HG02943 (cell line): ENCODE results near the gene POLR3G.

Experiments used
- ATAC-seq: cut with Tn5 transposase; IDR thresholded peaks from one replicate; pipeline ENCODE4 v1.9.1; 2021; ENCODE audit warnings: mild to moderate bottlenecking, low read depth, moderate library complexity; ENCODE audit not compliant: unreplicated experiment

Gene POLR3G, protein sequence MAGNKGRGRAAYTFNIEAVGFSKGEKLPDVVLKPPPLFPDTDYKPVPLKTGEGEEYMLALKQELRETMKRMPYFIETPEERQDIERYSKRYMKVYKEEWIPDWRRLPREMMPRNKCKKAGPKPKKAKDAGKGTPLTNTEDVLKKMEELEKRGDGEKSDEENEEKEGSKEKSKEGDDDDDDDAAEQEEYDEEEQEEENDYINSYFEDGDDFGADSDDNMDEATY

DNA sequence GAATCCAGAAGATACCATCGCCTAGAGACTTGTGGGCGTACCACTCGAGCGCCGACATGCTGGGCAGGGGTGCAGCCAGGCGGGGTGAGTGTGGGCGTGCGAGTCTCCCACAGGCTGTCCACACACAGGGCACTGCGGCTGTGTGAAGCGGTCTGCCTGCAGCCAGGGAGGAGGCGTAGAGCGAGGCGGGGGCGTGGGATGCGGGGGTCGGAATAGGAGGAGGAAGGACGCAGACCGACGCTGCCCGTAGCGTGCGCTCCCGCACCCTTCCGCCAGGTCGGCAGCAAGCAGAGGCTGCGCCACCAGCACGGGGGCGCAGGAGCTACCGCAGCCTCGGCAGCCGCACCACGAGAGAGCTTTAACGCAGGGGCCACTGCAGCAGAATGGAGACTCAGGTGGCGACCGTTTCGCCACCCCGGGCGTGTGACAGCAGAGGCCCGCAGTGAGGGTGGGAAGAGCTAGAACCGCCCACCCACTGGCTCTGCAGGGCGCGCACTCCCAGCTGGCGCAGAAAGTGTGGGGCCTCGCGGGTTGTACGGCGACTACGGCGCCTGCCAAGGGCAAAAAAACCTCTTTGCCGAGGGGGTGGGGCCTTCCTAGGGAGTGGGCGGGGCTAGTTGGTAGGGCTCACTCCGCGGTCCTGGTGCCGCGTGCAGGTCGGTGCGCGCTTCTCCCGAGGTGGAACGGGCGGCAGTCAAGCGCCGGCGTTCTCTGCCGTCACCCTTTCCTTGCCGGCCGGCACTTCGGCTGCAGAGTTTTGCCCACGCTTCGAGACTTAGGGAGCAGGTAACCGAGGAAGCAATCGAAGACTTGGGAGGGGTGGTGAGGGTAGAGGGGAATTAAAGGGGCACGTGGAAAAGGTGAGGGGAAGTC lies at the start of gene POLR3G, which contains the start of gene MBLAC2:
Gene POLR3G, plus strand, starts transcription at position 630 of the 873 bp plus-strand sequence. CDS start 10,704 bp downstream, outside the sequence.
Gene MBLAC2, minus strand, starts transcription at position 537 of the 873 bp plus-strand sequence. Its CDS starts 479 bp downstream, at position 58.
- ATAC-seq = peak; percentile 78

DNA sequence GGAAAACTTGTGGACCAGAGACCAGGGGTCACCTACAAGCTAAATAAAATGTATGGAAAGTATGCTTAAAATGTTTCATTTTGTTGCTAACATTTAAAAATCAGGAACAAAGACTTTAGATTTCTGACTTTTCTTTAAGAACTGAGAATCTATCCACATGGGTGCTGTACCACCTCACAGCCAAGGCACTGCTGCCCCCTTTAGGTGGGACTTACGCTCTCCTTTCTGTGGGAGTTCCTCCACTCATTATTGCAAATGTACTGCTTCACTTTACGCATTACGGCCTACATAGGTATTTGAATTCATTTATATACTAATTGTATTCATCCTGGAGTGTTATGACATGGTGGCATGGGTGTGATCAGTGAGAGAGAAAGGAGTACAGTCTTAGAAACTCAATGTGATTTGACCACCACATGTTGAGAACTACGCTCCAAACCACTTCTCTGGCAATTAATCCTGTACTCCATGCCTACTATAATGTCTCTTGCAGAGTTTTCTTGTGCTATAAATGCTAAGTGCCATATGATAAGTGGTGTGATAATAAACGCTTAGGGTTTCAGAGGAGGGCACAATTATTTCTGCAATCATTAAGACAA lies 40.4 kb upstream of the POLR3G start:
- peak; percentile 72 for ATAC-seq

DNA sequence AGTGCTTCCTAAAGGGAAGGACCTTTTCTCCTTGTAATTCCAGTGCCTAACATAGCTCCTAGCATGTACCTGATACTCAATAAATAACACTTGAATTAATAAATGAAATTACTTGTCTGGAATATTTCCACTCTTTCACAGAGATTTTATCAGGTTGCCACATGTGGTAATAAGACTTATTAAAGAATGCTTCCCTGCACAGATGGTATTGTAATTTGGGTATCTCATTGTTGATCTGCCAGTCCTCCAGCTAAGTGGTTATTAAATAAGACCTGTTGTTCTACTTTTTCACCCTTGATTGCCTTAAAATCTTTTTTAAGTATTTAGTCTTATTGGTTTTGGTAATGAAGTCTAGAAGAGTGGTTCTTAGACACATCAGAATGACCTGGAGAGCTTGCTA lies 37.0 kb upstream of the POLR3G start:
- no peak for ATAC-seq

DNA sequence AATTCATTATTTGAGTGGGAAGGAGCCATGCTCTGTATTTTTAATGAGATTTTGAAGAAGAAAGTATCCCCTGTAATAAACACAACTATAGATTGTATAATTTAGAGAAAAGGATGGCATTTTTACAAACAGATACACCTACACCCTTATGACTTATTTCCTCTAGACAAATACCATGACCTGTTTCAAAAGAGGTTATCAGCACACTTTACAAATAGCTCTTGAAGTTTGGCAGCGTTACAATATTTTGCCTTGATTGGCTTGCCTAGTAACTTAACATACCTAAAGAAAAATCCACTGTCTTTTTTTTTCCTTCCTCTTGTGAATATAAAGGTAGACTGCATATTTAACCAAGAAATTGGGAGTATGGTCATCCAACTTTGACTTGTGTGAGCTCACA lies 36.6 kb upstream of the POLR3G start:
- ATAC-seq = no peak

DNA sequence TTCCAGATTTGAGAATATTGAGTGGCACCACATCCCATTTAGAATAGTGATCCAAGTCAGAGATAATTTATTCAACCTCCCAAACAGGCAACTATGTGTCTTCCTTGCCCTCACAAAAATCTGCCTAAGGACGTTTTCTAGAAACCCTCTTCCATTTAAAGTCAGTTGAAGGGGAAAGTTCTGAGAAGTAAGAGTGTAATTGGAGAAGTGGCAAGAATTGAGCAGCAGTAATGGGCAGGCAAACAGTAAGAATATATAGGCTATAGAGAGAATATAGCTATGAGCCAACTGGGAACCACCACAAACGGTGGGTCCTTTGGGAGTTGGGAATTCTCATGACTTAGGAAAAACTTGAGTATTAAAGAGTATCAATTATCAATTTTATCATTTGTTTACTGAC lies 34.0 kb upstream of the POLR3G start:
- no peak for ATAC-seq

DNA sequence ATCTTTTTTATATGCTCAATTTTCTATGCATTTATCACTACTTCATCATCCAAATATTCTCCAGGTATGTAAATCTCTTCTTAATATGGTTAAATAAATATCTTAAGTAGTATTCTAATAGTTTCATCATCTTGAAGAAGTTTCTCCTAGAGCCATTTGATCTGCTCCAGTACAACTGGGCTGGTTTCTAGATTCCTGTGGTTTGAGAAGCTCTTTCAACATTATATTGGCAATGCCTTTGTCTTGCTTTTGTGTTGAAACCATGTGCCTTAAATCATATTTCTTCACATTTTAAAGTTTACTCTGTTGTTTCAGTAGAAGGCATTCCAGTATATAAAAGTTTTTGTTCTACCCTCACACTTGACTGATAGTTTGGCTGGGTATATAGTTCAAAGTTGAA lies 27.7 kb upstream of the POLR3G start:
- no peak for ATAC-seq

DNA sequence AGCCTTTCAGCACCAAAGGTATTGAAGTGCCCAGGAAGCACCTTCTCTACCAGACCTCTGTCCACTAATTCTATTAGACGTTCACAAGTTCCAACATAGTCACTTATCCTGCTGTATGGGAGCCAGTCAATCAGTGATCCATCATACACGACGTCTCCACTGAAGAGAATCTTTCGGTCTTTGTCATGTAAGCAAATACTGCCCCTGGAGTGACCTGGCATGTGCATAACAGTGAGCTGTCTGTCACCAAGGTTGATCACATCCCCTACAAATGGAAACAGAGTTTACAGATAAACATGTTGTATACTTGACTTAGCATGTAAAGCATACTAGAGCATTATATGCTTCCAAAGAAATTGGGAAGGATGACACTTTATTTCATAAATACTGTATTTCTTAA lies 13.4 kb upstream of the POLR3G start:
- no peak for ATAC-seq

DNA sequence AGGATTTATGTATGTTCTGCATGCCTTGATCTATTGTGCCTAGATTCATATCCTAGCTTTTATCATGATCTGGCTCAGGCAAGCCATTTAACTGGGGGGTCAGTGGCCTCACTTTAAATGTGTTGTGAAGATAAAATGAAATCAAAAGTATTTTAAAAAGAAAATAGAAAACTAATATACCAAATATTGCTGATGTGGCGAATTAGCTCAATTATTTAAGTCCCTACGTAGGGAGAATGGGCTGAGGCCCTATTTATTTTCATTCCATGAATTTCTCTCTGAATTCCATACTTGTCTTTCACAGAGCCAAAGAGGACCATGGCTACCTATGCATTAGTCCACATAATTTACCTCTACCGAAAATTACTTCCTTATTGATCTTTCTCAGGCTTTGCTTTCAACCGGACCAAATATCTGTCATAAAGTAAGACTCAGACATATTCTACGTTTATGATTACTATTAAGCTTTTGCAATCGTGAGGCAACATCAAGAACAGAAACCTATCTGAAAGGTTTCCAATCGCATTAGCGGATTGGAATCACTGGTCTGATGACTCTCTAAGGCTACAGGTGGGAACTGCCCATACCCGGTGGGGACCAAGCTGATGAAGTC lies 1.8 kb upstream of the POLR3G start:
- no peak for ATAC-seq

DNA sequence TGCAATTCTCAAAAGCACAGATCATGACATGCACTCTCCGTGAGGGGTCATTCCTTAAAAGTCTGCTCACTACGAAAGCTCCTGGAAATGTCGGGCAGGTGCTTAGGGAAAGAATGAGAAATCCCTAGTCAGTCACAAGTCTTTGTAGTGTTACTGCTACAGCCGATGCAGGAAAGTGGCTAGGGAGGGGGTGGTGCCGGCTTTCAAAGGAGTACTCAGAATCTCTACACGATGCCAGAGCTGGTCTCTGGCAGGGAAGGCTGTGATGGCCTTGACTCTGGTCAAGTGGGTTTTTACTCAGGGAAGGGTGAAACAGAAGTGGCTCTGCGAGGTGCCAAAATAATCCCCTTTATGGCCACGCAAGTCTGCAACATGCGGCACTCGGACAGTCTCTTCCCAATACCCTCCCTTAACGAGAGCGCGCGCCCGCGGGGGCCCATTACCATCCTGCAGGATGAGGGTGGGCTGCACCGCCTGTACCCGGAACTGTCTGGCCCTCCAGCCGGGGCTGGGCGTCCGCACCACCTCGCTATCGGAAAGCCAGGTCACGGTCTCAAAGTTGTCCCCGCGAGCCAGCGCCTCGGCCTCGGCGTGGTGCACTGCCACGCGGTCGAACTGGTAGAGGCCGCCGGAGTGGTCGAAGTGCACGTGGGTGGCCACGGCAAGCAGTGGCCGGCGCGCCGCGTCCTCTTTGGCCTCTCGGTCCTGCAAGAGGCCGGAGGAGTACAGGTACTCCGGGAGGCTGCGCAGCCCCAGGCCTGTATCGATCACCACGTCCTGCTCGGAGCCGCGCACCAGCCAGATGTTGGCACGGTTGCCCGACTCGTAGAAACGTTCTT lies 1.0 kb upstream of the POLR3G start:
- peak; percentile 18 for ATAC-seq

DNA sequence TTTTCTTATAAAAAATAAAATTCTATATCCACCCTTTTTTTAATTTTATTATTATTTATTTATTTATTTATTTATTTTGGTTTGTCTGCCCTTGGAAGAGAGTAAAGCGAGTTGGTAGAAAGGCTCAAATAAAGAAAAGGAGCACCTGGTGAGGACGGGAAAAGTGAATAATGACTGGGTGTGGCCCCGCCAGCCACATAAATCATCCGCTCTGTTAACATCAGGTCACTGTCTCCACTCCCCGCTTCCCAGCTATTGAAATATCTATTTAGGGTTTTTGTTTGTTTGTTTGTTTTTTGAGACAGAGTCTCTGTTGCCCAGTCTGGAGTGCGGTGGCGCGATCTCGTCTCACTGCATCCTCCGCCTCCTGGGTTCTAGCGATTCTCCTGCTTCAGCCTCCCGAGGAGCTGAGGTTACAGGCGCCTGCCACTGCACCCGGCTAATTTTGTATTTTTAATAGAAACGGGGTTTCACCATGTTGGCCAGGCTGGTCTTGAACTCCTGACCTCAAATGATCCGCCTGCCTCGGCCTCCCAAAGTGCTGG lies 844 bp downstream of the POLR3G start:
- ATAC-seq = no peak

DNA sequence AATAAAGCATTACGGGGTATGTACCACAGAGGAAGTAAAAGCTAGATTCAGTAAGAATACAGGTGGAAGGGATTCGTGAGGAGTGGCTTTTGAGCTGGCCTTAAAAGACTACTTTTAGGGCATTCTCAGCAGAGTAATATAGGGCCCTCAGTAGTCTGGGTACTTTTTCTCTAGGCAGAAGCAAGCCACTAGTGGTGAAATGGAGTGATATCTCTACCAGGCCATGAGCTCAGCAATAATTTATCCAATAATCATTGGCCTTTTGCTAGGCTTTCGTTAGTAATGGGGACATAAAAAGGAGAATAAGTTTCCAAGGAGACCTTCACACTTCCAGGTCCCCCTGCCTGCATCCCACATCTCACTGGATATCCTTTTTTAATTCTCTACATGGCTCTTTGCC lies 1.7 kb downstream of the POLR3G start:
- no peak for ATAC-seq

DNA sequence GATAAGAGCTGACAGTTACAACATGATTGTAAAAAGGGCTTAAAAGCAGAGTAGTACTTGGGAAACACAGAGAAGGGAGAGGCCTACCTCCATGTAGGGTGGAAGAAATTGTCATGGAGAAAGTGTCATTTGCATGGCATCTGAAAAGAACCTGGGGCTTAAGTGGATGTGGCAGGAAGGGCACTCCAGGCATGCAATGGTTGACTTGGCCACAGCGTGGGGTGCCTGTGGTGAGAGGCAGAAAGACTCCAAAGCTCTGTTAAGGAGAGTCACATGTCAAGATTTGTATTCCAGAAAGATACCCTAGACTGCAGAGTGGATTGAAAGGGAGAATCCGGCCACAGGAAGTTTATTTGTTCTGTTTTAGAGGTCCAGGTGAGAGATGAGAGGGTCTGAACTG lies 2.4 kb downstream of the POLR3G start:
- ATAC-seq = no peak

DNA sequence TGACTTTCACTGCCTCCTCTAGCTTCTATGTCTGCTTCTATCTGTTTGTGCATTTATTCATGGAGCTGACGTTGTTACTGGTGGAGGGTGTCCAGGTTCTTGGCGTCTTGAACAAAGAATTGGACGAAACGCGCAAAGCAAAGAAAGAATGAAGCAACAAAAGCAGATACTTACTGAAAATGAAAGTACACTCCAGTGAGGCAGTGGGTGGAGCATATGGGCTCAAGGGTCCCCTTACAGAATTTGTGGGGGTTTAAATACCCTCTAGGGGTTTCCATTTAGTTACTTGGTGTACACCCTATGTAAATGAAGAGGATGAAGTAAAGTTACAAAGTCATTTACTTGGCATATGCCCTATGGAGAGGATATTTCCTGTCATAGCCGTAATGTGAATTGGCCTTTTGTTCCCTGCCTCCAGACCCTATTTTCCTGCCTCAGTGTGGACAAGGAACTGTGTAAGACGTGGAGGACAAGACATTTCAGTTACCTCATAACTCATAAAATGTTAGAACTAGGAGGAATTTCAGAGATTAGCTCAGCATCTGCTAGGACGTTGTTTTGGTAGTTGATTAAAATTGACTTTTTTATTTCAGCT lies 3.1 kb downstream of the POLR3G start:
- ATAC-seq = no peak

DNA sequence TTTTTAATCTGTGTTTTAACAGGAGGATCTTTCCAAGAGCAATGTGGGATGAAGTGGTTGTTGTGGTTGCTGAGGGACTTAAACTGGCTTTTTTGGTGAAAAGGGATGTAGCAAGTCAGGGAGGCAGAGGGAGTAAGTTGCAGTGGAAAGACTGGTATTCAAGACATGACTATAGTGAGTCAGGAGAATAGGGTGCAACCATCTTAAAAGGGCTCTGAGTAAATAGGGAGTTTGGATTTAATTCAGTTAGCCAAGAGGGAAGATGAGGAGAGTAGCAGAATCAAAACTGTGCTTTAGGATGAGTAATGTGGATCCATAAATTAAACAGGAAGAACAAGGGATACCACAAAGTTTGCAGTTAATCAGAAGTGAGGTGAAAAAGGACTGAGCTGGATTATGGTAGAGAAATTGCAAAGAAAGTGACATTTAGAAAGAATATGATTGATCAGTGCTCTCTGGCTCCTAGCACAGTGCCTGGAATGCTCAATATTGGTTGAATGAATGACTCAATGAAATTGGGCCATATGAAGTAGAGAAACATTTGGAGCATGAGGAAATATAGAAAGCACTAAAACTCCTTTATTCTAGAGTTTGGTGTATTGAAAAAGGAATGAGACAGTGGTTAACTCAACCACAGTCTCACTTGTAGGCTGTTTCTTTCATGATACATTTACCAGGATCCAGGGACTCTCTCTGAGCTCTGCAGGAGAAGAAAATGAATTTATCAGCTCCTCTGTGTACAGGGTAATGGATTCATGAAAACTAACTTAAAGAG lies 5.1 kb downstream of the POLR3G start:
- ATAC-seq = no peak

DNA sequence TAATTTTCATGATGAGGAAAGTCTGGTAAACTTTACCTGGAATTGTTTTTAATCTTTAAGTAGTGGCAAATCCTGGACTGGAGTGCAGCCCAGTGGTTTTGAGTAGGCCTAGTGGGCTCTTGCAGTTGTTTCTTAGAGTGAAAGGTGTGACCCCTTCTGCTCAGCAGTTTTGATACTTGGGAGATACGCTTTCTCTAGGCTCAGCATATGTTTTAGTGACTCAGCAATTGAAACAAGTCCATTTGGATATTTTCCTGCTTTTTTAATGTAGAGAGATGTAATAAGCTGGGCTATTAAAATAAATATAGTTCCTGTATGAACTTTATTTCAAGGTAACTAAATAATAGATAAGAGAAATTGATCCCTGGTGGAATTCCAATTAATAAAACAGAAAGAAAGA lies 6.0 kb downstream of the POLR3G start:
- no peak for ATAC-seq

DNA sequence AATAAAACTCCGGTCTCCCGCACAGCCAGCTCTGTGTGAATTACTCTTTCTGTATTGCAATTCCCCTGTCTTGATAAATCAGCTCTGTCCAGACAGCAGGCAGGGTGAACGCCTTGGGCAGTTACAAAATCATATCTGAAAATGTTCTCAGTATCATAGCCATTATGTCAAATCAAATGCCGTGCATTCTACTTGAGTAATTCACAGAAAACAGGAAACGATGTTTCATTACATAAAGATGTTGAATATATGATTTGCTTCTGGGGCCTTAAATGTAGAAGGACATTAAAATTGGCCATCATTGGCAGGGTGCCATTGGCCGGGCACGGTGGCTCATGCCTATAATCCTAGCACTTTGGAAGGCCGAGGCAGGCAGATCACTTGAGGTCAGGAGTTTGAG lies 8.5 kb downstream of the POLR3G start:
- ATAC-seq = no peak

DNA sequence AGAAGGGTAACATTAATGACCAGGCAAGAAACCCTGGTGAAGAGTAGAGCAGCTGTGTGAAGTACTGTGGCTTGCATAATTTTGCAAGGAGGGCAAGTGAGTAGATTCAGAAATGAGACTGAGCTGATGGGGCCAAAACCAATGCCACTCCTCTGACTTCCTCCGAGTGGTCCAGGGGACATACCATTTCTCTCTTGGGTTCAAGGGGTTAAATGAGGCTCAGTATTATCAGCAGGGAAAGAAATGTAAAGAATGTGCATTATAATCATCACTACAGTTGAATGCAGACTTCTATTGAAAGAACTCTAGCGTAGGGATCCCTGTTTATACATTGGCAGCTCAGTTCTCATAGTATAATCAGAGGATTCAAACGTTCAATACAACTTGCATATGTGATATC lies 9.9 kb downstream of the POLR3G start:
- ATAC-seq = no peak

DNA sequence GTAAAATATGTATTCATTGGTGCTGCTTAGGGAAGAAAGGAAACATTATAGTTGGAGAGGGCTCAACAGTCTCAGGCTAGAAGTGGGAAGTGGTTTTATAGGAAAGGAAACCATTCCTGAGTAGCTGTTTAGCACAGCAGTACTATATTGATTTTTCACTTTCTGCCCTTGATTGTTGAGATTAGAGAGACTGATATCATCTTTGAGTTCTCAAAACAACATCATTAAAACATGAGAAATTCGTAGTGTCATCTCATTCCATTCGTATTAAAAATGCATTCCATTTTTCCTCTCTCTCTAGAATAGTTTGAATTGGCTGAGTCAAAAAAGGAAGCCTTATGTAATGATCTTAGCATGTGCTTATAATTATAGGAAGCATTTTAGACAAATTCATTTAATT lies 14.1 kb downstream of the POLR3G start:
- ATAC-seq = no peak

DNA sequence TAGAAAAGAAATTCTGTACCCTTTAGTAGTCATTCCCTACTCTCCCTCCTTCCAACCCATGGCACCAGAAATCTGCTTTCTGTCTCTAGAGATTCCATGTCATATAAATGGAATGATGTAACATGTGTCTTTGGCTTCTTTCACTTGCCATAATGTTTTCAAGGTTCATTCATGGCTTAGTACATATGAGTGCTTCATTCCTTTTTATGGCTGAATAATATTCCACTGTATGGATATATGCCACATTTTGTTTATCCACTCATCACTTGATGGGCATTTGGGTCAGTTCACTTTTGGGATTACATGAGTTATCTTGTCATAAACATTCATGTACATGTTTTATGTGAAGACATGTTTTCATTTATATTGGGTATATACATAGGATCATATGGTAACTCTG lies 19.4 kb downstream of the POLR3G start:
- ATAC-seq = no peak
